SH-SY5Y (cell line): ENCODE results near the gene ARHGAP8.

Source experiments
- GATA2 ChIP-seq: IDR thresholded peaks from 2 replicates; pipeline ENCODE4 v1.6.1; 2011; ENCODE audit warnings: mild to moderate bottlenecking, low read depth, low read length
- GATA3 ChIP-seq: IDR thresholded peaks from 2 replicates; pipeline ENCODE4 v1.6.1; 2011; ENCODE audit warnings: low read depth, mild to moderate bottlenecking, low read length, moderate library complexity

GRCh38 chr22:44848296-44848741 is 95.9 kb downstream of the ARHGAP8 start:
- no peak for TF ChIP-seq GATA2
- no peak for TF ChIP-seq GATA3
